ENCODE data around the gene SIX1.

SIX1 gene

GRCh38 chr14:60637479-60638315 is 11.6 kb downstream of the SIX1 start:
- H3K9me3 ChIP-seq (ENCODE audit: insufficient read depth, low read depth, low read length) = no peaks in the 10 kb centered on the region
- no peaks in the 10 kb centered on the region for H3F3A ChIP-seq (ENCODE audit: low read depth)
- H3K4me3 ChIP-seq (ENCODE audit: low read length, poor library complexity, severe bottlenecking) = no peak overlapping the region
- no peaks in the 10 kb centered on the region for H3K9me2 ChIP-seq (replicated peaks; ENCODE audit: low read depth, low read length)
- no peak overlapping the region for H3K9ac ChIP-seq (ENCODE audit: low read depth, low read length, poor library complexity, severe bottlenecking)
- H3K36me3 ChIP-seq (ENCODE audit: insufficient read depth, low read length) = no peaks in the 10 kb centered on the region
- H3K4me2 ChIP-seq (ENCODE audit: low read depth, low read length, poor library complexity, severe bottlenecking) = no peak overlapping the region
- no peak for TF ChIP-seq CTCF (conservative IDR thresholded peaks at IDR 0.05; ENCODE audit: low read length)
- TF ChIP-seq EZH2phosphoT487 (IDR thresholded peaks at IDR 0.05; ENCODE audit: borderline replicate concordance) = no peak
- H3K27me3 ChIP-seq (ENCODE audit: insufficient read depth, low read length, poor library complexity, severe bottlenecking) = no peaks in the 10 kb centered on the region
- H2AFZ ChIP-seq (ENCODE audit: low read length) = no peak overlapping the region
- no peaks in the 10 kb centered on the region for H3K79me2 ChIP-seq (ENCODE audit: insufficient read depth, low read length)
- peaks cover 18% of the 10 kb centered on the region for H3K4me1 ChIP-seq (ENCODE audit: insufficient read depth, low read length, poor library complexity, severe bottlenecking)
- no peaks in the 10 kb centered on the region for H4K20me1 ChIP-seq (ENCODE audit: insufficient read depth, low read length, poor library complexity, severe bottlenecking)

- H3K79me2 ChIP-seq (ENCODE audit: insufficient read depth, low read length) = no peaks in the 10 kb centered on the region
- no peaks in the 10 kb centered on the region for H3K27me3 ChIP-seq (ENCODE audit: insufficient read depth, low read length, poor library complexity, severe bottlenecking)
- H3F3A ChIP-seq (ENCODE audit: low read depth) = peaks cover 3% of the 10 kb centered on the region; the same call in 1 of the 2 replicates
- H3K9ac ChIP-seq (ENCODE audit: low read depth, low read length, poor library complexity, severe bottlenecking) = no peak overlapping the region
- no peak overlapping the region for H3K4me2 ChIP-seq (ENCODE audit: low read depth, low read length, poor library complexity, severe bottlenecking)
- no peak overlapping the region for H3K4me3 ChIP-seq (ENCODE audit: low read length, poor library complexity, severe bottlenecking)
- no peaks in the 10 kb centered on the region for H3K36me3 ChIP-seq (ENCODE audit: insufficient read depth, low read length)
- H3K4me1 ChIP-seq (ENCODE audit: insufficient read depth, low read length, poor library complexity, severe bottlenecking) = peaks cover 25% of the 10 kb centered on the region
- H2AFZ ChIP-seq (ENCODE audit: low read length) = no peak overlapping the region
- no peaks in the 10 kb centered on the region for H4K20me1 ChIP-seq (ENCODE audit: insufficient read depth, low read length, poor library complexity, severe bottlenecking)
- H3K9me3 ChIP-seq (ENCODE audit: insufficient read depth, low read depth, low read length) = no peaks in the 10 kb centered on the region
- TF ChIP-seq CTCF (conservative IDR thresholded peaks at IDR 0.05; ENCODE audit: low read length) (no peak), EZH2phosphoT487 (IDR thresholded peaks at IDR 0.05; ENCODE audit: borderline replicate concordance) (no peak)
- no peaks in the 10 kb centered on the region for H3K9me2 ChIP-seq (replicated peaks; ENCODE audit: low read depth, low read length)
Observed at GRCh38 chr14:60636879-60637478, 12.3 kb downstream of the SIX1 start.

- H3K79me2 ChIP-seq (ENCODE audit: insufficient read depth, low read length) = no peaks in the 10 kb centered on the region
- no peak for TF ChIP-seq EZH2phosphoT487 (IDR thresholded peaks at IDR 0.05; ENCODE audit: borderline replicate concordance)
- H3F3A ChIP-seq (ENCODE audit: low read depth) = peaks cover 3% of the 10 kb centered on the region; the same call in 1 of the 2 replicates
- no peak overlapping the region for H3K9ac ChIP-seq (ENCODE audit: low read depth, low read length, poor library complexity, severe bottlenecking)
- H3K4me1 ChIP-seq (ENCODE audit: insufficient read depth, low read length, poor library complexity, severe bottlenecking) = peaks cover 51% of the 10 kb centered on the region
- H3K4me2 ChIP-seq (ENCODE audit: low read depth, low read length, poor library complexity, severe bottlenecking) = no peak overlapping the region
- H3K9me2 ChIP-seq (replicated peaks; ENCODE audit: low read depth, low read length) = no peaks in the 10 kb centered on the region
- no peaks in the 10 kb centered on the region for H3K27me3 ChIP-seq (ENCODE audit: insufficient read depth, low read length, poor library complexity, severe bottlenecking)
- H3K9me3 ChIP-seq (ENCODE audit: insufficient read depth, low read depth, low read length) = no peaks in the 10 kb centered on the region
- no peak overlapping the region for H2AFZ ChIP-seq (ENCODE audit: low read length)
- no peaks in the 10 kb centered on the region for H4K20me1 ChIP-seq (ENCODE audit: insufficient read depth, low read length, poor library complexity, severe bottlenecking)
- no peaks in the 10 kb centered on the region for H3K36me3 ChIP-seq (ENCODE audit: insufficient read depth, low read length)
- no peak overlapping the region for H3K4me3 ChIP-seq (ENCODE audit: low read length, poor library complexity, severe bottlenecking)
Observed at GRCh38 chr14:60634153-60634552, 15.1 kb downstream of the SIX1 start.

Measured in Loucy (cell line).